Middle frontal gyrus (tissue), 1 donor: ENCODE results near the gene RPS6KA2.
A peak's percentile ranks its signal among the peaks of the same experiment; 100 is the strongest.

ENCODE experiments used
- DNase-seq: peaks from one replicate; pipeline ENCODE4 v3.0.0-alpha.2; 2015; ENCODE audit warnings: low spot score; ENCODE audit errors: extremely low spot score

RPS6KA2 gene

DNA sequence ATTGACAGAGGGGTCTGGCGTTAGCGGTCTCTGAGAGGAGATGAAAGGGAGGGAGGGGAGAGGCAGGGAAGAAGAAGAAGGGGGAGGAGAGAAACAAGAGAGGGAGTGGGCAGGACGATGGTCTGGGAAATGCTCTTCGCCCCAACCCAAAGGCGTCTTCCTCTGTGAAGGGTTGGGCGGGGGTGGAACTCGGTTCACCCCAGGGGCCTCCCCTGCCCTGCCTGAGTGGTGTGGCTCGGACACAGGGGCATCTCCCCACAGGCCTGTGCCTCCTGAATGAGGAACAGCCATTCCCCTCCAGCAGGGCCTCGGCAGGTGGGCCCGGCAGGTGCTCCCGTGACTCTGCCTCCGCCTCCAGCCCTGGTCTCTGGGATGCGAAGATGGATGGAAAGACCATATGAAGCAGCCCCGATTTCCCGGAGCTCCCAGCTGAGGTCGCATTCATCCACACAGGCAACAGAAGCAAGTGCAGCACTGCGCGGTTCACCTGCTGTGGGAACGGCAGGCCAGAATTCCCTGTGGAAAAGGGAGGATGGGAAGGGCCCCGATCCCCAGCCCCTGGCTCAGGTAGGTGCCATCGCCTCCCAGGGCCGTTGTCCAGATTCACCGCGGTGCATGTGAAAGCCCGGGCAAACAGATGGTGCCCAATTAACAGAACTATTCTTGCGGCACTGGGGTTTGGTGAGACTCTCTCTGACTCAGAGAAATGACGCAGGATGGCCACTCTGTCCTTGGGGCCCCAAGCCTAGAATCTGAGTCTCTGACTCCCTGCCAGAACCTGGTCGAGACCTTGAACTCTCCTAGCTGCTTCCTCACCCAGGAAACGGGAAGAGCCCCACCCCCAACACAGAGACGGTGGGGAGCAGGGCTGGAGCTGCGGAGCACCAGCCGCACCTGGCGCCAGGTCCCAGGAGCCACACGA, 29.4 kb upstream of the RPS6KA2 start:
- no peak for DNase-seq

DNA sequence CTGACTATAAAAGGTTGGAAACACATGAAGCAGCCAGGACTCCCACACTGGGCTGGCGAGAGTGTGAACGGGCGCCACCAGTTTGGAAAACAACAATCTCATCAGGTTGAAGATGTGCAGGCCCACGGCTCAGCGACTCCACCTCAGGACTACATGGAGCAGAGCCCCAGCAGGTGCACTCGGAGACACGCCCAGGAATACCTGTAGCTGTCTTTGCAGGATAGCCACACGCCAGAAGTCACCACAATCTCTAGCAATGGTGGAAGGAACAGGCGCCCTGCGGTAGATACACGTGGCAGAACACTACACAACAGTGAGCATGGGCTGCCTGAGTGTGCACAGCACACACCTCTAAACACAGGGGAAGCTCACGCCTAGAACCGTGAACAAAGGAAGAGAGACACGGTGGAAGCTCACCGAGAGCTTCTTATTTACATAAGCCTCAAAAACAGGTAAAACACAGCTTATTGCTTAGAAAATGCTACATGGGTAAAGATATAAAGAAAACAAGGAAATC, 28.7 kb upstream of the RPS6KA2 start:
- DNase-seq = no peak

DNA sequence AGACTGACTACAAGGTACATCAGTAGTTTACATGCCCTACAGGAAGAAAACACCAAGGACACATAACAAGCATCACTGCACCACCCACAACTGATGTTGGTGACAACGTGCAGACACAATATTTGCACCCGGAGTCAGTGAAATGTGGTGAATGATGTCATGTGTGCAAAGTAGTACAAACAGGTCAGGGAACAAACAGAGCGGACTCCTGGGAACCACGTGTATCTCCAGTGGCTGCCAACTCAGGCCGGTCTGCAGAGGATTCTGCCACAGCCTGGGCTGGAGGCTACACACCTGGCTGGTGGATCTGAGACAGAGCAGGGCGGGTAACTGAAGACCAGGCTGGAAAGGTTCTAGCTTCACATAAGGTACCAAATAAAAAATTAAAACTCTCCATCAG, 28.2 kb upstream of the RPS6KA2 start:
- DNase-seq = no peak

DNA sequence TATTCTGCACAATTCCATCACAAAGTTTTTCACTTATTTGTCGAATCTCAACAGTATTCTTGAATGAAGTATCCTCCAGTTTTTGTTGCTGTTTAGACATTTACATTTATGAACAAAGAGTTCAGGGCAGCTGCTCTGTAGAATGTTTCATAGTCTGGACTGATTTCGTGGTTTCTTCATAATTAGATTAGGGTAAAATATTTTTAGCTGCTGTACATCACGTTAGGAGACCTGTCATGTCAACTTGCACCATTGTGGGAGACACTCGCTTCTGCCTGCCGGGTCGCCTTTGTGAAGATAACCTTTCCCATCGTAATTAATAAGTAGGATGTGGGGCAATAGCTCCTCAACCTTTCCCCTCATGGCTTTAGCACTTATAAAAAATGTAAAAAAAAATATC, 27.5 kb upstream of the RPS6KA2 start:
- no peak for DNase-seq

DNA sequence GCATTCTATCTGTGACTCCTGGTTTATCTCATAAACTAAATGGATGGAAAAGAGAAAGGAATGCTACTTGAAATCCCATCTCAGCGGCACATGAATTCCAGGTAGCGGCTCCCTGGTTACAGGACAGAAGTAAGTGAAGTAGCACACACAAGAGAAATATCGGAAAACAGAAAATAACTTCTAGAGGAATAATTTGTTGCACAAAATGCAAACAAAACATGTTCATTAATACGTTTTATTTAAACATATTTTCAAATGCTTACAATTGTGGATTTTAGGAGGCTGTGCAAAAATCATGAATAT, 26.5 kb upstream of the RPS6KA2 start:
- DNase-seq = no peak

DNA sequence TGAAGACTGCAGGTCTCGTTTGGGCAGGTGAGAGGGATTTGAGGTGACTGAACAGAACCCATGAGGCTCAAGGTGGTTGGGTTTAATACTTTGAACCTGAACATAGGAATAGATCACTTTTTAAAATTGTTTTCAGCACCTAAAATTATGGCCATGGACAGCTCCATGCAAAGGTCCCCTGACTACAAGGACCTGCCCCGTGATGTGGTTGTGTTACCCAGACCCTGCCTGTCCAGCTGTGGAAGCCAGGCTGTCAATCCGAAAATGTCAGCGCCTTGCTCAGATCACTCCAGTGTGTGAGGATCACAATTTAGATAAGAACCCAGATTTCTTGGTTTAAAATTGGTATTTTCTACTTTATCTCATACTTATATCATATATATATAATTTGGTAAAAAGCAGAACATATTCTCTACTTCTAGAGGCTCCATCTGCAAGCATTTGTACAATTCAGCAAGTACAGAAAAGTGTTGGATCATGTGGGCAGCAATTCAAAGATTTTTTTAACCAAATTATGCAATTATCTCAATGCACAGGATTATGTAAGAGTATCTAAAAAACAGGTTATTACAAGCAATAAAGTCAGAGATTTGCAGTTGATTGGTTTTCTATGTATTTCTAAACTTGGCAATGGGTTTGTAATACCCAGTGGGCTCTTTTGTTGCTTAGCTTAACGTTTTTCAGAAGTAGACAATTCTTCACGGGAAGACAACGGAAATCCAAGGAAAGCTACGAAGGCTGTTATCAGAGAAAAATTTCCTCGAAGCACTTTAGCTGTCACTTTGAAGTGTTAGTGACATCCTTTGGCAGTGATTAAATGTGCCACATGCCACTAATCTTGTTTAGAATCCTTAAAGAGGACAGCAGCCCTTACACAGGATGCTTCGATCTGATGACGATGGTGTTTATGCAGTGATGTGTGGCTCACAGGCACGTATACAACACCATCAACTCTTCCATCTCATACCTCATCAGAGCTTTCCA, 24.1 kb upstream of the RPS6KA2 start:
- DNase-seq = peak; percentile 34

DNA sequence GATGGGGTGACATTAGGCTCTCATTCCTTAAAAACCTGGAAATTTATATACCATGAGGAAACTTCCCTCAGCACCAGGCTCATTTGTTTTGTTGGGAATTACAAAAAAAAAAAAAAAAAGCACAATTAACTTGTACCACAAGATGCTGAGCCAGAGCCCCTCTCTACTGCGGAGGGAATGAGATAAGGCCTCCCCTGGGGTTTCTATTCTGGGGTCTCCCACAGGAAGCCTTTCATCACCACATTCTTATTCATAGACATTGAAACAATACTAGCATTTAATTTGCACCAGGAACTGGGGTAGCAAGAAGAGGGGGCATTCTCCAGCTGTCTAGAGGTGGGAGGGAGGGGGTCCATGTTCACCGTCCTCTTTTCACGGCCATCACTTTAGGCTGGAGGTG, 23.0 kb upstream of the RPS6KA2 start:
- DNase-seq = no peak

DNA sequence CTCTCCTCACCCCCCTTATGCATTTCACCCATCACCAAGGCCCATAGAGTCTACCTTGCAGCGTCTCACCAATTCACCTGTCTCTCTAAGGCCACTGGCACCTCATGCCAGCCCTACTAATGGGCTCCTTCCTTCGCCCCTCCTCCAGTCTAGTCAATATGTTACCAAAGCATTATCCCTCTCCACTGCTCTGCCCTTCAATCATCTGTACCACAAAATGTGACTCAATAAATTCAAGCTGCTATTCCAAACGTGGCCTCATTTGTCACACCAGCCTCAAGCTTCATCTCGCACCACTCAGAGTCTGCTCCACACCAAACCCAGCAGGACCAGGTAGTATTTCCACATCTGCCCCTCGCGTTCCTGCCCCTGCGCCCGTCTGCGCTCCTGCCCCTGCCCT, 21.8 kb upstream of the RPS6KA2 start:
- DNase-seq = no peak

DNA sequence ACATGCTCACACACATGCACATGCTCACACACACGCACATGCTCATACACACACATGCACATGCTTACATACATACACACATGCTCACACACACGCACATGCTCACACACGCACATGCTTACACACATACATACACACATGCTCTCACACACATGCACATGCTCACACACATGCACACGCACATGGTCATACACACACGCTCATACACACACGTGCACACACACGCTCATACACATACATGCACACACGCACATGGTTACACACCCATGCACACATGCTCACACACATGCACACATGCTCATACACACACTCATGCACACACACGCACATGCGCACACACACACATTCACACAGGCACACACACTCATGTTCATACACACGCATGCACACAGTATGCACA, 20.8 kb upstream of the RPS6KA2 start:
- no peak for DNase-seq

DNA sequence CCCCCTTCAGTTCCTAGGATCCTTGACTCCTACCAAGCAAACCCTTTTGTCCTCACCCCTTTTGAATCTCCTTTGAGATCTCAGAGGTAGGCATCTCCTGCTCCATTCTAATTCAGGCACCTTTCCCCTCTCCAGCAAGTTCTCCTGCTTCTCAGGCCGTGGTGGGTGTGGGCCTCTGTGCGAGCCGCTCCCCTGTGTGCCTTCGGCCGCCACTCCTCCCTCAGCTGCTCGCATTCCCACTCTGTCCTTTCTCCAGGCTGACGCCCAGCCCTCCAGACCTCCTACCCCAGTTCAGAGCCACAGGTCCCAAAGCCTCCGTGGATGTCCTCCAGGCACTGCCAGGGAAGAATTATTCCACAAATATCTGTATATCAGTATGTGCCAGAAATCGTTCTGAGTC, 19.7 kb upstream of the RPS6KA2 start:
- no peak for DNase-seq

DNA sequence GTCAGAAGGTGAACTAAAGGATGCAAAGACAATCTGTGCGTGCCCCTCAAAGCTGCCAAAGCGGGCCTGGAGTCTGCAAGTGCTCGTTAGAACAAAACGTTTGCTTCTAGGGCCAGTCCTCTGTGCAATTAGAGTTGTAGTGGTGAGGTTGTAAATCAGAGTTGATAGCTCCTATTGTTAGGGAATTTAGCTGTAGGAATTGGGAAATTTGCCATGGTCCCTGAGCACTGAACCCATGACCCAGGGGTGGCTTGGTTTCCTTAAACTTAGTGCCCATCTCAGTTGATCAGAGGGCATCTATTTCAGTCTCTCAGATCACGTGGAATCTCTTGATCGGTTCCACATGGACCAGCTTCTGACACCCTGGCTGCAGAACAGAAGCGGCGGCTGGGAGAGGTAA, 18.8 kb upstream of the RPS6KA2 start:
- no peak for DNase-seq

DNA sequence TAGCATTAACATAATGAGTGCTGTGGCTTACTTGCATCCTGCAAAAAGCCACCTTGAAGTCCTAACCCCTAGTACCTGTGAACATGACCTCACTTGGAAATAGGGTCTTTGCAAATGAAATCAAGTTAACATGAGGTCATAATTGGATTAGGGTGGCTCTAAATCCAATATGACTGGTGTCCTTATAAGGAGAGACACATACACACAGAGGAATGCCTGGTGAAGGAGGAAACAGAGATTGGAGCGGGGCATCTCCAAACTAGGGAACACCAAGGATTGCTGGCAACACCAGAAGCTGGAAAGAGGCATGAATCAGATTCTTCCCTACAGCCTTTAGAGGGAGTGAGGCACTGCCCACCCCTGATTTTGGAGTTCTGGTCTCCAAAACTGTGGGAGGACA, 17.6 kb upstream of the RPS6KA2 start:
- DNase-seq = no peak

DNA sequence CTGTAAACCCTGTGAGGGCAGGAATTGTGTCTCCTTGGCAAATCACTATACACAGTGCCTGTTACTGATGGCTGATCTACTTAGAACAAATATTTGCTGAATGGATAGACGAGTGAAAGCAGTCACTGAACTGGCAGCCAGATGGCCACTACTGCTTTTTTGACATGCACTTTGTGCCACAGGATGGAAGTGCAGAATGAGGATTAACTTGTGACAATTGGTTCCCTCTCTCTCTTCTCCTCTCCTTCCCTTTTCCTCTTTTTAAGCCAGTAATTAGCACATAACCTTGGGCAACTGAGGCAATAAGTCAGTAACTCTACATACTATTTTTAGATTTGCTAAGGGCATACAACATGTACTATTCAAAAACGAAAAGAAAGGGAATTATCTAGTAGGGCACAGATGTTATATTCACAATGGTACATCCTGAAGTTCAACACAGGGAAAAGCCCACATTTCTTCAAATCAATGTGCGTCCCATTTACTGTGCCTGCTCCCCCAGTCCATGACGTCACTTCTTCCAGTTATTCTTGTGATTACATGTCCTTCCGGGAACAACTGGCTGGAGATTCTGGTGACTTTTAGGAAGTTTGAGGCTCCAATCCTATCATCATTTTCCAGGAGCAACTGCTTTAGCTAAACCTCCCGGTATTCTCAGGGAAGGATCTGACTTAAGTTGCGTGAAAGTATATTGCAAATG, 17.0 kb upstream of the RPS6KA2 start:
- DNase-seq = no peak

DNA sequence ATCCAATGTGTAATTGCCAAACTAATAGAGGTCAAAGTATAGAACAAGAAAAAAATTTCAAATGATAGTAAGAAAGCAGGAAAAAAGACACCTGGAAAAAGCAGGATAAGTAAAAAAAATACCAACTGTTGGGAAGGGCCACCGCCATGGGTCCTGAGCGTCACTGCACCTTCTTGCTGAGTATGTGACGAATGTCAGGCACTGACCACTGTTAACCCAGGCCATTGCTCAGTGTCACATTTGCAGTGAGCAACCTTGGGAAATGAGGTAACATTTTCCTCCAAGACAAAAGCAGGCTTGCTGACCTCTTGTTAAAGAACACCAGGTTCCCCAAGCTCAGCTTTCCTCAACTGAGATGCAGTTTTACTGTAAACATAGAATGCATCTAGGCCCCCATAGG, 15.6 kb upstream of the RPS6KA2 start:
- DNase-seq = no peak

DNA sequence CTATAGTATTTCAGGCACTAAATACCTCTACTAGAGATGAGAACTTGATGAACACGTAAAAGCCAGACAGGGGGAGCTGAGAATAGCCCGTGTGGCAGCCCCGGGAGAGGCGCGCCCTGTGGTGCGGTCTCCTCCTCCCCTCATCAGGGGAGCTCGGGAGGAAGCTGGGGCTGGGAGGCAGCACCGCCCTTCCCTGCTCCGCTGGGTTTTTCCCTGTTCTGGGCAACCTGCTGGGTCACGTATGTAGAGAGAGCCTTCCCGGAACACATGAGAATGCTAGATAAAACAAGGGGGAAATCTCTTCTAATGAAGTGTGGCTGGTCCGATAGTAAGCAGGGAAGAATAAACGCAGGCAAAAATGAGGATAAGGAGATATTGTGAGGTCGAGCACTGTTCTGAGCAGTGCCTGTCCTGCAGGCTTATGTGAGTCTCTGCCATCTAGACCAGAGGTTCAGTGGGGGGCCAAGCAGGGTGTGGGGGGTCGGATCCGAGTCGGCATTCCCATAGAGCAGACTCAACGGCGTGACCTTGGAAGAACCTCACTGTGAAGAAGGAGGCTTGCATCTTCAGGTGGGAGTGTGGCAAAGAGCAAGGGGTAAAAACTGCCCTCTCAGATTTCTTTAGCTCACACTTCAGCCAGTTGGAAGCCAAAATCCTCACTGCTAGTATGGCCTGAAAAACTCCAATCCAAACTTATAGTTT, 13.4 kb upstream of the RPS6KA2 start:
- DNase-seq = no peak

DNA sequence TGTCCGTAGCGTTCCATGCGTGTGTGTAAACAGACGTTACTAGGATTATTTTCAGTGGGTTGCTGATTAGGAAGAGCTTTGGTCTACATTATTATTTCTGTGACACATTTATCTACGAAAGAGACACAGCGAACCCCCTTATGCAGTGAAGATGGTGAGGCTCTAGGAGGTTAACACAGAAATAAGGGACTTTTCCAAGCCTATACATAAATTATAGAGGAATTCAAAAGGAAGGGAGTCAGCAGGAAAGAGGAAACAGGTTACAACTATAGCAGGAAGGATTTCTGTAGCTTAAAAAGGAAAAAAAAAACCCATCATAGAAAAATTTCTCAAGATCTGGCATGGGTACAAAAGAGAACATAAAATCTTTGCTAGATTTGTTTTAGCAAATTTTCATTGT, 12.9 kb upstream of the RPS6KA2 start:
- no peak for DNase-seq

DNA sequence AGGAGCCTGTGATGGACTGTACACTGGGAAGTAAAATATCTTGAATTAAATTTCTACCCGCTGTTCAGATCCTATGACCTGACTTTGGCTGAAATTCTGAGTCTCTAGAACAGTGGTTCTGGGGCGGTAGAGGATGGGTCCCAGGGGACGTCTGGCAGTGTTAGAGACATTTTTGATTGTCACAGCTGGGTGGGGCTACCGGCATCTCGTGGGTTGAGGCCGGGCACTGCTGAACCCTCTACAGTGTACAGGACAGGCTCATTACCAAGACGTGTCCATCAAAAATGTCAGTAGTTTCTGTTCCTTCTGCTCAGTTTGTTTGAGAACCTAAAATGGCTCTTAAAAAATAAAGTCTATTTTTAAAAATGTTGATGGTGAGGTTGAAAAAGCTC, 11.5 kb upstream of the RPS6KA2 start:
- no peak for DNase-seq

DNA sequence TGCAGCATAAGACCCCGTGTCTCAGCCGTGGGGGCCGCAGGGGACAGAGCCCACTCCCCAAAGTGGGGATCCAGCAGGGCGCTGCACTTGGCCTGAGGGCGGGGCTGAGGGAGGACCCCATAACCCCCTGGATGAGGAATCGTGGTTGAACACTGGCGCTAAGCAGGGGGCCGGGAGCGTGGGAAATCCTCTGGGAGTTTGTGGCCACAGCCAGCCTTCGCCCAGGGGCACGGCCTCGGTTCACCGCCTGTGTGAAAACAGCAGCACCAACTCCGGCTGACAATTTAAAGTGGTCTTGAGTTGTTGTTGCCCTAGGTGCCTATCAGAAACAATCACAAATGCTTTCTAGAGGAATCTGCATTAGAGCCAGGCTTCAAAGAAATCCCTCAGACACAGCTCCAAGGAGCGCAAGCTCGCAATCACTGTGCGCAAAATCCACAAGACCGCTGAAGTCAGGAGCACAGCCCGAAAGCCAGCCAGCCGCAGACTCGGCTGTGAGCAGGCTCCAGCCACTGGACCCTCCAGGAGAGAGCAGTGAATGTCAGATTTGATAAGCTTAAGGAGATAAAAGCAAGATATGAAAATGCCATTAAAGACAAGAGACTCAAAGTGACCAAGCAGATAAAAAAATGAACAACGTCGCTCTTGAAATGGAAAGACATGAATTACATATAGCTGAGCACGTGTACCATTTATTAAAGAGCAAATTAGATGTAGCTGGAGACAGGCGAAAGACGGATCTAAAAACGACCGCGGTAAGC, 10.9 kb upstream of the RPS6KA2 start:
- no peak for DNase-seq

DNA sequence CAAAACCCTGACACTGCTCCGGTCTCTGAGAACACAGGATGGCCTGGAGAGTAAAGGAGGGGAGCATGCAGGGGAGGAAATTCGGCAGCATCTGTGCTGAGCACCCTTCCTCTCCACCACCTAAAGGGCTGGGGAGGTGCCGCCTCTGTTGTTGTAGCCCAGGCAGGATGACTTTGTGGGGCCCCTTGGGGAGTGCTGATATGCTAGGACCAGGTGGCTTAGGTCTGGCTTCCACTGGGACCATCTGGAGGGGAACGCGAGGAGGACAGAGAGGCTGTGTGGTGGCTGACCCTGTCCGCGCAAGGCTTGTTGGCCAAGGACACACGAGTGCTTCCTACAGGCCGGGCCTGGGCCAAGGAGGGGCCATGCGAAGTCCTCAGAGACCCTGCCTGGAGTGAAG, 9.9 kb upstream of the RPS6KA2 start:
- DNase-seq = no peak

DNA sequence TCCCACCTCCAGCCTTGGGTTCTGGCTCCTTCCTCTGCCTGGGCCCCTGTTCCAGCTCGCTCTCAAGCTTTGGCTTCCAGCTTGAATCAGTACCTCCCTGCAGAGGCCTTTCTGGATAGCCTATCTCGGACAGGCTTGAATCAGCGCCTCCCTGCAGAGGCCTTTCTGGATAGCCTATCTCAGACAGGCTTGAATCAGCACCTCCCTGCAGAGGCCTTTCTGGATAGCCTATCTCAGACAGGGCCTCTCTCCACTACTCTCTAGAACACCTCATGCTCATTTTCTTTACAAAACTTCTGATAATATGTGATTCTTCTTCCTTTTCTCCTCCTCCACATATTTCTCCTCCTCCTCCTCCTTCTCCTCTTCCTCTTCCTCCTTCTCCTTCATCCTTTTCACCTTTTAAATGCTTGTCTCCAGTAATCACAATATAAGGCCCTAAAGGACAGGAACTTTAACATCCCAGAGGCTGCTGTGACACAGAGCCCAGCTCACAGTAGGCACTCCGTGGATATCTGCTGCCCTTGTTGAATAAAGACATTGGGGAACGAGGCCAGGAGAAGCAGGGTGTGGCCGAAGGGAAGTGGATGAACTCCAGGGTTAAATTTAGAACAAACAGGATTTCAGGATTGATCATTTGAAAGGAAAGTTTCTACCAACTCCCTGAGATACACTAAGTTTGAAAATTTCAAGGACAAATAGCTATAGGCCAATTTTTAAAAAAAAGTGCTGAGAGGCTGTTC, 9.3 kb upstream of the RPS6KA2 start:
- no peak for DNase-seq
